ENCODE data around the gene C4A.

GRCh38 chr6:31971993-31972708, 9.7 kb upstream of the C4A start, which contains the start of gene DXO:
- TF ChIP-seq EZH2 (IDR thresholded peaks at IDR 0.05; ENCODE audit: insufficient read depth, low read length), result no peak
- TF ChIP-seq CTCF (IDR thresholded peaks at IDR 0.05; ENCODE audit: insufficient read depth, low read depth, low read length), result no peak

Measured in astrocyte (in vitro differentiated cells and primary cell).